Measurements from ENCODE around the gene LENG8.

GRCh38 chr19:54440641-54441040 is 8.4 kb upstream of the LENG8 start:
- no peak for TF ChIP-seq KDM5A (IDR thresholded peaks at IDR 0.05; ENCODE audit: low read length)
- TF ChIP-seq CTCF (IDR thresholded peaks at IDR 0.05; ENCODE audit: control extremely low read depth in 1 of 3, insufficient read depth in 1 of 3, low read depth in 1 of 3, low read length in 3 of 3), result no peak
- no peak for TF ChIP-seq ZNF274 (IDR thresholded peaks at IDR 0.05; ENCODE audit: borderline replicate concordance, extremely low read depth, low read length)
- no peak for TF ChIP-seq RNF2 (IDR thresholded peaks at IDR 0.05; ENCODE audit: borderline replicate concordance, low read depth, low read length, missing control alignments, poor library complexity, severe bottlenecking)
- TF ChIP-seq BACH1 (IDR thresholded peaks at IDR 0.05; ENCODE audit: low read length), result no peak

Measured in H1 (cell line).